ENCODE measurements around the gene SSH3. TPM values are rescaled to one million over a fixed set of nuclear protein-coding genes. Genes with fewer than 3 reads are reported as not detected.

SSH3 gene
- total and polyA plus RNA-seq, 2 of the 8 experiments (the other 6 are each of a cell fraction or from before 2014, with no cell fraction given), result 16.9 to 19.8 TPM

GRCh38 chr11:67354075-67355022, 51.0 kb downstream of the SSH3 start (continued):
- TF ChIP-seq, protein P1, sequence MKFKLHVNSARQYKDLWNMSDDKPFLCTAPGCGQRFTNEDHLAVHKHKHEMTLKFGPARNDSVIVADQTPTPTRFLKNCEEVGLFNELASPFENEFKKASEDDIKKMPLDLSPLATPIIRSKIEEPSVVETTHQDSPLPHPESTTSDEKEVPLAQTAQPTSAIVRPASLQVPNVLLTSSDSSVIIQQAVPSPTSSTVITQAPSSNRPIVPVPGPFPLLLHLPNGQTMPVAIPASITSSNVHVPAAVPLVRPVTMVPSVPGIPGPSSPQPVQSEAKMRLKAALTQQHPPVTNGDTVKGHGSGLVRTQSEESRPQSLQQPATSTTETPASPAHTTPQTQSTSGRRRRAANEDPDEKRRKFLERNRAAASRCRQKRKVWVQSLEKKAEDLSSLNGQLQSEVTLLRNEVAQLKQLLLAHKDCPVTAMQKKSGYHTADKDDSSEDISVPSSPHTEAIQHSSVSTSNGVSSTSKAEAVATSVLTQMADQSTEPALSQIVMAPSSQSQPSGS (IDR thresholded peaks at IDR 0.05; ENCODE audit: low read length), result no peak
- no peak for TF ChIP-seq HDAC2 (IDR thresholded peaks at IDR 0.05; ENCODE audit: borderline replicate concordance in 1 of 2, low read depth in 2 of 2, low read length in 2 of 2)
- TF ChIP-seq SP2 (IDR thresholded peaks at IDR 0.05; ENCODE audit: low read length), result no peak
- no peak for TF ChIP-seq TCF12 (IDR thresholded peaks at IDR 0.05; ENCODE audit: low read depth, low read length)
- no peak for TF ChIP-seq CHD1 (IDR thresholded peaks at IDR 0.05; ENCODE audit: low read depth, low read length)
- no peak for TF ChIP-seq MAX (IDR thresholded peaks at IDR 0.05)
- TF ChIP-seq BACH1 (IDR thresholded peaks at IDR 0.05; ENCODE audit: low read length), result no peak
- TF ChIP-seq KDM4A (IDR thresholded peaks at IDR 0.05; ENCODE audit: low read depth, low read length, severe bottlenecking), result no peak
- TF ChIP-seq YY1 (IDR thresholded peaks at IDR 0.05; ENCODE audit: low read depth, low read length), result no peak
- TF ChIP-seq, protein P2, sequence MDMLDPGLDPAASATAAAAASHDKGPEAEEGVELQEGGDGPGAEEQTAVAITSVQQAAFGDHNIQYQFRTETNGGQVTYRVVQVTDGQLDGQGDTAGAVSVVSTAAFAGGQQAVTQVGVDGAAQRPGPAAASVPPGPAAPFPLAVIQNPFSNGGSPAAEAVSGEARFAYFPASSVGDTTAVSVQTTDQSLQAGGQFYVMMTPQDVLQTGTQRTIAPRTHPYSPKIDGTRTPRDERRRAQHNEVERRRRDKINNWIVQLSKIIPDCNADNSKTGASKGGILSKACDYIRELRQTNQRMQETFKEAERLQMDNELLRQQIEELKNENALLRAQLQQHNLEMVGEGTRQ (IDR thresholded peaks at IDR 0.05; ENCODE audit: low read length), result no peak
- no peak for TF ChIP-seq BCL11A (IDR thresholded peaks at IDR 0.05; ENCODE audit: low read depth in 2 of 2, low read length in 2 of 2)
- TF ChIP-seq CBX5 (IDR thresholded peaks at IDR 0.05; ENCODE audit: low read depth, low read length), result no peak
- TF ChIP-seq RNF2 (IDR thresholded peaks at IDR 0.05; ENCODE audit: borderline replicate concordance, low read depth, low read length, missing control alignments, poor library complexity, severe bottlenecking), result no peak
